GM21619 (cell line): ENCODE measurements around the gene IFT27.

Experiments used
- ATAC-seq: cut with Tn5 transposase; IDR thresholded peaks from one replicate; pipeline ENCODE4 v1.9.1; 2021; ENCODE audit not compliant: unreplicated experiment

IFT27 gene

DNA sequence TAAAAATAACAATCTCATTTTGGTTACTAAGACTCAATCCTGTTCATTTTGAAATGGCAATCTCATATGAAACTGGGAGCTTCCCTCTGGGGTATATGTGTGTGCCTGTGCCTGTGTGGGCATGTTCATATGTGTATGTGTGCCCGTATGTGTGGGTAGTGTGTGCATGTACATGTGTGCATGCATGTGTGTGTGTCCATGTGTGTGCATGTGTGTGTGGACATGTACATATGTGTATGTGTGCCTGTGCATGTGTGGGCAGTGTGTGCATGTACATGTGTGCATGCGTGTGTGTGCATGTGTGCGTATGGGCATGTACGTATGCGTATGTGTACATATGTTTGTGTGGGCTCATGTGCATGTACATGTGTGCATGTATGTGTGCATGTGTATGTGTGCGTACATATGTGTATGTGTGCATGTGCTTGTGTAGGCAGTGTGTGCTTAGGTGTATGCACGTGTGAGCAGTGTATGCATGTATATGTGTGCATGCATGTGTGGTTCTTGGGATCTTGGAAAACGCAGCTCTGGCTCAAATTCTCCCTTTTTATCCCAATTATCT, 47.9 kb downstream of the IFT27 start:
- no peak for ATAC-seq

DNA sequence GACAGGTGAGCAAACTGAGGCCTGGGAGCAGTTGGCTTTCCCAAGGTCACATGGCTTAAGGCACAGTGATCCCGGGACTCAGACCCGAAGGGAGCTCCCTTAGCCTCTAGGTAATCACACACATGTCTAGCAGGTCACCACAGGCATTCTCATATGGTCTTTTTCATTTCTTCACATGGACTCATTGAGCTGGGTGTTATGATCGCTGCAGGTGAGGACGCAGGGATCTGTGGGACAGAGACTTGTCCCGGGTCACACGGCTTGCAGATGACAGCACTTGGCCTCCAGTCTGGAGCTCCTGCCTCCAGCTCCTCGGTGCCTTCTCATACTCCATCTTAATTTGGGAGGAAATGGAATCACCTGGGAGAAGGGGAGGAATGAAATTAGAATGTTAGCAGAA, 48.8 kb downstream of the IFT27 start:
- ATAC-seq = no peak

DNA sequence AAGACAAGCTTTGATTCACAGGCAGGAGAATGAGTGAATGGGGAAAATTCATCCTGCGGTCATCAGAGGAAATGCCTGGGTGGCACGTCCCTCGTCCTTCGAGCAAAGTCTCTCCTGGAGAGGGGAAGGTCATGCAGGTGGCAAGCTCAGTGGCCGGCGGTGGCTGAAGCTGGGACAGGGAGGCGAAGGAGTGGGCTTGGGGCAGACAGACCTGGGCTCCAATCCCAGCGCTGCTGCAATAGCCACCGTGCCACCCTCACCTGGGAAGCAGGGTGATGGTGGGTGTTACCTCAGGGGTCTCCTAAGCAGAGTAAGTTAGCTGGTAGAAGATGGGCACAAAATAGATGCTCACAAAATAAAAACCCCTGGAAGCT, 49.9 kb downstream of the IFT27 start:
- ATAC-seq = no peak

DNA sequence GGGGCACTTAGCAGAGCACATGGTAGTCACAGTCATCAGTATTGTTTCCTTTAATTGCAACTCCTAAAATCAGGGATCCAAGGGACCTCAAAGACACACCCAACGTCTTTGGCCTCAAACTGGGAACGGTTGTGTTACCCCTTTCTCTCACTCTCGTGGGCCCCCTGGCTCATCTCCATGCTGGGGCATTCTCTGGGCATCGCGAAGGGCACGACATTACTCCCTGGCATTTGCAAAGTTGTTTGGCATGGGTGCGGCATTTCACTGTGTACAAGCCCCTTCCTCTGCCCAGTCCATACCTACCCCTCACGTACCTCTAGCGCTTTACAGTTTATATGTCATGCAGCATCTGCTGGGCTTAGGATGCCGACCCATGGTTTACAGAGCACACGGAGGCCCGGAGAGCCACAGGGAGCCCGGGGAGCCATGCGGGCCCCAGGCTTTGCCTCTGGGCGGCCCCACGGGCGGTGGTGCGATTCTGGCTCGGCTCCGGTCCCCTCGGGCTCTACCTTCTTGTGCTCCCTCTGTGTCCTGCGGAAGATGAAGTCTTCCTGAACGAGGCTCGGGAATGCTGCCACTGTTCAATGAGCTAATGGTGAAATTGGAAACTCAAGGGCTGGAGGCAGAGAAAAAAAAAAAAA, 50.4 kb downstream of the IFT27 start:
- ATAC-seq = no peak

DNA sequence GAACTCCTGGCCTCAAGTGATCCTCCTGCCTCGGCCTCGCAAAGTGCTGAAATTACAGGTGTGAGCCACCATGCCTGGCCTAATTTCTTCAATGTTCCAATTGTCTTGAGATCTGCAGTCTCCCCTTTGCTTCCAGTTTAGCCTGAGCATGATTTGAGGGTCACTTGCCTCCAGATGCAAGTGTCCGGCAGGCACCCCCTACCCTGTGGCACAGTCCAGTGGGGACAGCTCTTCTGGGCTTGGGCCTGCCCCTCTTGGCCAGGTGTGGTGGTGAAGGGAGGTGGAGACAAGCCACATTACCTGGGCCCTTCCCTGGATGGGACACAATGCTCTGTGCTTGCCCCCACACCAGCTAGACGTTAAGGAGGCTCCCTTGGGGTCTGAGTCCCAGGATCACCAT, 51.1 kb downstream of the IFT27 start:
- ATAC-seq = no peak

DNA sequence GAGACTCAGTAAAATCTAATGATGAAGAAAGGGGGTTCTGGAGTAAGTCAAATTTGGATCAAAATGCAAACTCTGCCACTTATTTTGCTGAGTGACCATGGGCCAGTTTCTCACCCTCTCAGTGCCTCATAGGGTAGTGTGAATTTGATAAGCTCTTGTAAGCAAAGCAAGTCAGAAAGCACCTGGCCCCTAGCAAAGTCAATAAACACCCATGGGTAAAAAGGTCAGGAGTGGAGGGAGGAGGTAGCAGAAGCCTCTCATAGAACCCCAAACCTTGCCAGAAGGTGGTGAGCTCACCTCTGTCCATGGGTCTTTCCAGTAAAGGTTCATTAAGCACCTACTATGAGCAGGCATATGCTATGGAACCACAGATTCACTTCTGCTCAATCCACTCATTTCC, 53.9 kb downstream of the IFT27 start:
- ATAC-seq = no peak

DNA sequence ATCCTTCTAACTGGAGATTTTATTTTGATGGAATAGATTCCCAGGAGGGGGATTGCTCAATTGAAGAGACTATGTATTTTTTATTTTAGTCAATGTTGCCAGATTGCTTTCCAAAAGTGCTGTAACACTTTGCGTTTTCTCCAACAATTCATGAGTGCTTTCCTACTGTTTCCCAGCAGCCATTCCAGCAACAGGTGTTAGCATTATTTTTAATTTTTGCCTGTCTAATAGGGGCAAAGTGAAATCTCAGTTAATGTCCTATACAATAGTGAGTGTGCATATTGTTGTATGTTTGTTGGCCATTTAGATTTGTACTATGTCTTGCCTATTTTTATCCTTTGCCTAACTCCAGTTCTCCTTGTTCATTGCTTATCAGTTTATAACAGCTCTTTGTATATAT, 60.3 kb downstream of the IFT27 start:
- no peak for ATAC-seq

DNA sequence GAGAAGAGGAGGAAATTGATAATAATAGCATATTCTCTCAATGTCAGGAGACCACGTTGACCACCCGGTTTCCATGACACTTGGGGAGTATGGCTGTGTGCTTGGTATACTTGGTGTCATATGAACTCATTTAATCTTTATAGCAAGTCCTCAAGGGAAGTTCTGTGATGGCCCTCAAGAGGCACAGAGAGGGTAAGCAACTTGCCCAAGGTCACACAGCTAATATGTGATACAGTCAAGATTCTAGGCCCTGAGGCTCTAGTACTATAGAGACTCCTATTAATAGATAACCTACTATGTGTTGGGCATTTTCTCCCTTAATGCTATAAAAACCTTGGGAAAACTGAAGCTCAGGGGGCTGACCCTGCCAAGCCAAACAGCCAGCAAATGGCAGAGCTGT, 61.8 kb downstream of the IFT27 start:
- ATAC-seq = no peak

DNA sequence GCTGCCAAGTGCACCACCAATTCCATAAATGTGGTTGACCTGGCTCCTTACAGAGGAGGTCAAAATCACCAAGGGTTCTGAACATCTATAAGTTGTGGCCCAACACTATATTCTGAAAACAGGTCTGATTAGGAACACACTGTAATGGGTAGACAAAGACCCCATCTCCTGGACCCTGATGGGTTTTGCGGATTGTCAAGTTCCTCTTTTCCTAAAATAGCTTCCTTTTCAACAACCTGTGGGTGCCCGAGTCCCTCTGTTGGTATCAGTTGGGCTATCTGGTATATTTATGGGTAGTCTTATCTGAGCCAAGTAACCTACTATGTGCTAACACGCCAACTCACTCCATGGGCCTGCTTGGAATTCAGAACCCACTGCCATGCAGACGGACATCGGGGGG, 62.5 kb downstream of the IFT27 start:
- ATAC-seq = no peak
